SK-N-SH (cell line): ENCODE results near the gene CCDC14. TPM values are rescaled to one million over a fixed set of nuclear protein-coding genes. Genes with fewer than 3 reads are reported as not detected.

ENCODE experiments used
- CTCF ChIA-PET: fragments of 300-600, 350-600 bp; formaldehyde crosslinking; extraction: SDS; loops from one replicate; lab custom pipeline; 2021; lab: Yijun Ruan, JAX
- POLR2A ChIA-PET: fragments of 350-600 bp; sonication (Branson Sonifier 250); formaldehyde crosslinking; extraction: SDS; loops from one replicate; lab custom pipeline; 2020; ENCODE audit warnings: antibody characterized with exemption, inconsistent platforms; lab: Yijun Ruan, JAX
- DNase-seq: peaks from one replicate; pipeline ENCODE4 v3.0.0; 2012
- H2AFZ ChIP-seq: fragments of 200-600 bp; sonication (generic); 2 replicates; pipeline ENCODE4 v1.8.1; 2016; ENCODE audit warnings: antibody characterized with exemption, mild to moderate bottlenecking, low read depth
- H3F3A ChIP-seq: fragments of 200-600 bp; sonication (generic); replicated peaks from 2 replicates; pipeline ENCODE3; 2016; ENCODE audit warnings: antibody characterized with exemption, mild to moderate bottlenecking; ENCODE audit not compliant: insufficient read depth
- H3K27ac ChIP-seq, 2 experiments: fragments of 200-500 bp in 1 of 2; fragments of 200-600 bp in 1 of 2; sonication (Bioruptor generic) in 1 of 2; sonication (generic), shearing (Covaris generic) in 1 of 2; 2 replicates each; pipeline versions ENCODE4 v1.5.1 to v1.6.1; 2014 to 2016; ENCODE audit warnings: low read depth in 2 of 2, inconsistent platforms in 1 of 2, low read length in 1 of 2, mild to moderate bottlenecking in 1 of 2, mixed read lengths in 1 of 2
- H3K27me3 ChIP-seq: fragments of 200-600 bp; sonication (generic), shearing (Covaris generic); 2 replicates; pipeline ENCODE4 v1.6.1; 2016; ENCODE audit warnings: mixed run types; ENCODE audit not compliant: insufficient read depth
- H3K36me3 ChIP-seq, 2 experiments: fragments of 200-500 bp in 1 of 2; fragments of 200-600 bp in 1 of 2; sonication (Bioruptor generic) in 1 of 2; sonication (generic) in 1 of 2; replicated peaks in 1 of 2; 2 replicates each; pipeline versions ENCODE3 to v1.5.1; 2014 to 2016; ENCODE audit warnings: low read length in 1 of 2, mild to moderate bottlenecking in 1 of 2; ENCODE audit not compliant: insufficient read depth in 2 of 2, control insufficient read depth in 1 of 2
- H3K4me1 ChIP-seq, 2 experiments: fragments of 200-500 bp in 1 of 2; fragments of 200-600 bp in 1 of 2; sonication (Bioruptor generic) in 1 of 2; sonication (generic), shearing (Covaris generic) in 1 of 2; 2 replicates each; pipeline versions ENCODE4 v1.5.1 to v1.6.1; 2014 to 2016; ENCODE audit warnings: low read depth in 1 of 2, low read length in 1 of 2, mixed run types in 1 of 2; ENCODE audit not compliant: insufficient read depth in 2 of 2, control insufficient read depth in 1 of 2
- H3K4me2 ChIP-seq: fragments of 200-600 bp; sonication (generic), shearing (Covaris generic); 2 replicates; pipeline ENCODE4 v1.6.1; 2017; ENCODE audit warnings: mixed run types
- H3K4me3 ChIP-seq, 2 experiments: fragments of 200-500 bp in 1 of 2; fragments of 200-600 bp in 1 of 2; sonication (Bioruptor generic) in 1 of 2; sonication (generic), shearing (Covaris generic) in 1 of 2; 2 replicates each; pipeline versions ENCODE4 v1.5.1 to v1.8.1; 2014 to 2016; ENCODE audit warnings: low read depth in 2 of 2, inconsistent platforms in 1 of 2, low read length in 1 of 2, mild to moderate bottlenecking in 1 of 2, mixed read lengths in 1 of 2, moderate library complexity in 1 of 2
- H3K79me2 ChIP-seq: fragments of 200-600 bp; sonication (generic); 2 replicates; pipeline ENCODE4 v1.8.1; 2017; ENCODE audit warnings: mild to moderate bottlenecking; ENCODE audit not compliant: insufficient read depth
- H3K9ac ChIP-seq: fragments of 200-600 bp; sonication (generic); 2 replicates; pipeline ENCODE4 v1.6.1; 2017; ENCODE audit warnings: mixed run types
- H3K9me2 ChIP-seq: fragments of 200-600 bp; sonication (generic); 2 replicates; pipeline ENCODE4 v1.6.1; 2017; ENCODE audit warnings: mixed run types
- H3K9me3 ChIP-seq: fragments of 200-600 bp; sonication (generic); 2 replicates; pipeline ENCODE4 v1.6.1; 2017; ENCODE audit warnings: mixed run types, mild to moderate bottlenecking, moderate library complexity
- H4K20me1 ChIP-seq: fragments of 200-600 bp; sonication (generic); 2 replicates; pipeline ENCODE4 v1.6.1; 2017; ENCODE audit warnings: mild to moderate bottlenecking, mixed run types; ENCODE audit not compliant: insufficient read depth
- CHD2 ChIP-seq: fragments of 150-350 bp; IDR thresholded peaks from 2 replicates; pipeline ENCODE4 v1.6.1; 2018; ENCODE audit warnings: low read length; ENCODE audit not compliant: partially characterized antibody
- FOSL2 ChIP-seq: IDR thresholded peaks from 2 replicates; pipeline ENCODE4 v1.4.0; 2012; ENCODE audit warnings: low read depth, mild to moderate bottlenecking, moderate library complexity, borderline replicate concordance
- FOXJ3 ChIP-seq: sonication (generic); formaldehyde crosslinking; IDR thresholded peaks from 2 replicates; pipeline ENCODE4 v1.5.1; 2020; ENCODE audit warnings: mild to moderate bottlenecking, missing genetic modification reagents
- MEF2A ChIP-seq: IDR thresholded peaks from 2 replicates; pipeline ENCODE4 v1.4.0; 2012; ENCODE audit warnings: low read depth, borderline replicate concordance
- RFX5 ChIP-seq: IDR thresholded peaks from 2 replicates; pipeline ENCODE4 v1.6.1; 2012; ENCODE audit warnings: mild to moderate bottlenecking, improper control_type of control experiment, low read length
- RXRA ChIP-seq: IDR thresholded peaks from 2 replicates; pipeline ENCODE4 v1.4.0; 2012; ENCODE audit warnings: low read depth, mild to moderate bottlenecking, borderline replicate concordance
- SIN3A ChIP-seq: IDR thresholded peaks from 2 replicates; pipeline ENCODE4 v1.6.1; 2012; ENCODE audit warnings: low read depth, mild to moderate bottlenecking, low read length, moderate library complexity, borderline replicate concordance
- SMC3 ChIP-seq: IDR thresholded peaks from 2 replicates; pipeline ENCODE4 v1.6.1; 2012; ENCODE audit warnings: low read depth, low read length, improper control_type of control experiment
- TCF12 ChIP-seq: IDR thresholded peaks from 2 replicates; pipeline ENCODE4 v1.4.0; 2012
- YY1 ChIP-seq: IDR thresholded peaks from 2 replicates; pipeline ENCODE4 v1.4.0; 2012; ENCODE audit warnings: low read depth, mild to moderate bottlenecking
- WGBS: methylation state at CpG from one replicate; pipeline ENCODE4 v1.1.6; 2017; ENCODE audit warnings: low lambda C conversion rate; 5-methylcytosine and 5-hydroxymethylcytosine counted together
- polyA plus RNA-seq, 3 experiments: library from polyadenylated mRNA; depleted of rRNA; stranded (reverse); fragments of >200 nt; gene quantifications; 2 replicates each; pipeline ENCODE4 v1.2.3, GENCODE V29; 2012
- TF ChIP-seq, protein P1 (sequence below): fragments of 200-600 bp; sonication (generic); IDR thresholded peaks from 2 replicates; pipeline ENCODE4 v1.6.1; 2017; ENCODE audit warnings: antibody characterized with exemption, mild to moderate bottlenecking, moderate library complexity
- TF ChIP-seq, protein P2 (sequence below): IDR thresholded peaks from 2 replicates; pipeline ENCODE4 v1.4.0; 2012; ENCODE audit warnings: low read depth
- TF ChIP-seq, protein P3 (sequence below): IDR thresholded peaks from 2 replicates; pipeline ENCODE4; 2012
- TF ChIP-seq, protein P4 (sequence below): IDR thresholded peaks from 2 replicates; pipeline ENCODE4 v1.4.0; 2012; ENCODE audit warnings: low read depth, borderline replicate concordance

The CCDC14 gene
- polyA plus RNA-seq, 1 of the 3 experiments (the other 2 are of a cell fraction) = 147 TPM

DNA sequence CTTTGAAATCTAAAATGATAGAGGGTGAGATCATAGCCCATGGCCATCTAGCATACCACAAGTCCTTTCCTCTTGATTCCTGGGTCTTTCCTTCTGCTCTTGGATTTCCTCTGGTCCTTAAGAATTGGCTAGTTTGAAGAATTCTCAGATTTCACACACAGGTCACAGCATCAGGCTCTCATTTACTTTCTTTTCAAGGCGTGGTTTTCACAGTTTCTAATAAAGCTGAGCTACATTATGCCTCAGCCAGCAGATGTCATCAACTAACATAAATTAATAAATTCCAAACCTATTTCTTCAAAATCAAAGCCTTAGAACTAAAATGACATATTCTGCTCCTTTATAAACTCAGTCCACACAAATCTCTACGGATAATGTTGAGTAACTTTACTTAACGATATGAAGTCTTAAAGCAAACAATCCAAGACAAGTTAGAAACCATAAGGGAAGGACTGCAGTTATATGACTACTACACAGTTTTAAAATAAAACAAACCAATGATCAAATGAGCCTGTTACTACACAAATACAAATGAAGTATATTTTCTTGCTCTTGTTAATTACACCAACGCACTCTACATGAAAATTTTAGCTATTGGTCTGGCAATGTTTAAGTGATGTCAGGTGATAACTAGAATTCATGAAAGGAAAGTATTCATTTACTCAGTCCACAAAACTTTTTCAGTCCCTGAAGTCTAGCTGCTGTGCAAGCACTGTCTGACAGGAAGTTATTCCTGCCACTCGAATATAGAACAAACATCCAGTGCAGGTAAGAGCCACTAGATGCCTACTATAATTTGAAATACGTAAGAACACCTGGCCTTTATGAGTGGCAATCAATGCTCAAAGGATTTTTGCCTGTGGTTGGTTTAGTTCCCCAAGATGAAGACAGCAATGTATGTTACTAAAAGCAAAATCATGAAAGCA lies 9.2 kb downstream of the CCDC14 start:
- Histone ChIP-seq H3F3A (peaks cover 11% of the 10 kb centered on the region), H3K9me2 (no peaks in the 10 kb centered on the region), H3K36me3 (peaks cover 84 to 97% of the 10 kb centered on the region in 2 experiments), H2AFZ (no peak overlapping the region), H3K4me1 (no peaks in the 10 kb centered on the region; a peak in 1 of 4 replicates), H3K27me3 (no peaks in the 10 kb centered on the region), H3K9ac (no peak overlapping the region), H3K9me3 (no peaks in the 10 kb centered on the region), H4K20me1 (no peaks in the 10 kb centered on the region), H3K4me2 (no peak overlapping the region), H3K79me2 (peaks cover 20% of the 10 kb centered on the region), H3K4me3 (no peak overlapping the region), H3K27ac (no peak overlapping the region)
- DNase-seq = no peak
- WGBS = 90% methylated on average over 6 of the region's 6 CpGs
- ChIA-PET CTCF (interaction anchor here (1.0 to 1.1 kb wide), 2 partner anchors 32 to 609 kb away, joined by 3 read pairs; no protein-coding TSS in a partner anchor), POLR2A (no interaction called here)
- TF ChIP-seq RXRA (no peak), SMC3 (no peak), YY1 (no peak)
- TF ChIP-seq, protein P1, sequence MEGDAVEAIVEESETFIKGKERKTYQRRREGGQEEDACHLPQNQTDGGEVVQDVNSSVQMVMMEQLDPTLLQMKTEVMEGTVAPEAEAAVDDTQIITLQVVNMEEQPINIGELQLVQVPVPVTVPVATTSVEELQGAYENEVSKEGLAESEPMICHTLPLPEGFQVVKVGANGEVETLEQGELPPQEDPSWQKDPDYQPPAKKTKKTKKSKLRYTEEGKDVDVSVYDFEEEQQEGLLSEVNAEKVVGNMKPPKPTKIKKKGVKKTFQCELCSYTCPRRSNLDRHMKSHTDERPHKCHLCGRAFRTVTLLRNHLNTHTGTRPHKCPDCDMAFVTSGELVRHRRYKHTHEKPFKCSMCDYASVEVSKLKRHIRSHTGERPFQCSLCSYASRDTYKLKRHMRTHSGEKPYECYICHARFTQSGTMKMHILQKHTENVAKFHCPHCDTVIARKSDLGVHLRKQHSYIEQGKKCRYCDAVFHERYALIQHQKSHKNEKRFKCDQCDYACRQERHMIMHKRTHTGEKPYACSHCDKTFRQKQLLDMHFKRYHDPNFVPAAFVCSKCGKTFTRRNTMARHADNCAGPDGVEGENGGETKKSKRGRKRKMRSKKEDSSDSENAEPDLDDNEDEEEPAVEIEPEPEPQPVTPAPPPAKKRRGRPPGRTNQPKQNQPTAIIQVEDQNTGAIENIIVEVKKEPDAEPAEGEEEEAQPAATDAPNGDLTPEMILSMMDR = no peak

DNA sequence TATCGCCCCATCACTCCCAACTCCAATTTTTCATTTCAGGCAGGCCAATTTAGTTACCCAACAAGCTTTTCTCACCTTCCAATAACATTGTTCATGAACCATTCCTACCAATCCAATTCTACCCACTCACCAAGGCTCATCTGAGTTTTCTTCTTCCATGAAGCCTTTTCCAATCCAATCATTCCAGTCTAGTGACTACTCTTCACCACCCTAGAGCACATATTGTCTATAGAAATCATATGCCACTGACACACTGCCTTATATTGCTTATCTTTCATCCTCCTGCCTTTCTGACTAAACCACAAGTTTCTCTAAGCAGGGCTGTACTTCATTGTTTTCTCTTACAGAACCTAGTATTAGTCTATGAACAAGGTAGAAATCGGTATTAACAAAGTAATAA lies 11.4 kb downstream of the CCDC14 start:
- CTCF ChIA-PET = no interaction called here
- no peak overlapping the region for H3K4me2 ChIP-seq
- DNase-seq = no peak

More for the DNA sequence above, 11.4 kb downstream of the CCDC14 start:
- Histone ChIP-seq H3K9ac (no peak overlapping the region), H2AFZ (no peak overlapping the region)
- TF ChIP-seq SMC3 (no peak), TCF12 (peak; percentile 10; the same call in 1 of the 2 replicates), SIN3A (no peak), RFX5 (no peak), MEF2A (no peak), CHD2 (no peak), FOSL2 (peak; percentile 26; the same call in 1 of the 2 replicates), FOXJ3 (no peak)
- TF ChIP-seq, protein P2, sequence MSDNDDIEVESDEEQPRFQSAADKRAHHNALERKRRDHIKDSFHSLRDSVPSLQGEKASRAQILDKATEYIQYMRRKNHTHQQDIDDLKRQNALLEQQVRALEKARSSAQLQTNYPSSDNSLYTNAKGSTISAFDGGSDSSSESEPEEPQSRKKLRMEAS = no peak
- TF ChIP-seq, protein P3, sequence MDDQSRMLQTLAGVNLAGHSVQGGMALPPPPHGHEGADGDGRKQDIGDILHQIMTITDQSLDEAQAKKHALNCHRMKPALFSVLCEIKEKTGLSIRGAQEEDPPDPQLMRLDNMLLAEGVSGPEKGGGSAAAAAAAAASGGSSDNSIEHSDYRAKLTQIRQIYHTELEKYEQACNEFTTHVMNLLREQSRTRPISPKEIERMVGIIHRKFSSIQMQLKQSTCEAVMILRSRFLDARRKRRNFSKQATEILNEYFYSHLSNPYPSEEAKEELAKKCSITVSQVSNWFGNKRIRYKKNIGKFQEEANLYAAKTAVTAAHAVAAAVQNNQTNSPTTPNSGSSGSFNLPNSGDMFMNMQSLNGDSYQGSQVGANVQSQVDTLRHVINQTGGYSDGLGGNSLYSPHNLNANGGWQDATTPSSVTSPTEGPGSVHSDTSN = no peak
- TF ChIP-seq, protein P4, sequence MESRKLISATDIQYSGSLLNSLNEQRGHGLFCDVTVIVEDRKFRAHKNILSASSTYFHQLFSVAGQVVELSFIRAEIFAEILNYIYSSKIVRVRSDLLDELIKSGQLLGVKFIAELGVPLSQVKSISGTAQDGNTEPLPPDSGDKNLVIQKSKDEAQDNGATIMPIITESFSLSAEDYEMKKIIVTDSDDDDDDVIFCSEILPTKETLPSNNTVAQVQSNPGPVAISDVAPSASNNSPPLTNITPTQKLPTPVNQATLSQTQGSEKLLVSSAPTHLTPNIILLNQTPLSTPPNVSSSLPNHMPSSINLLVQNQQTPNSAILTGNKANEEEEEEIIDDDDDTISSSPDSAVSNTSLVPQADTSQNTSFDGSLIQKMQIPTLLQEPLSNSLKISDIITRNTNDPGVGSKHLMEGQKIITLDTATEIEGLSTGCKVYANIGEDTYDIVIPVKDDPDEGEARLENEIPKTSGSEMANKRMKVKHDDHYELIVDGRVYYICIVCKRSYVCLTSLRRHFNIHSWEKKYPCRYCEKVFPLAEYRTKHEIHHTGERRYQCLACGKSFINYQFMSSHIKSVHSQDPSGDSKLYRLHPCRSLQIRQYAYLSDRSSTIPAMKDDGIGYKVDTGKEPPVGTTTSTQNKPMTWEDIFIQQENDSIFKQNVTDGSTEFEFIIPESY = no peak
- TF ChIP-seq, all 33 proteins: peak for 2
- Histone ChIP-seq H3K4me3 (no peak overlapping the region), H3K9me3 (no peaks in the 10 kb centered on the region), H3K27me3 (no peaks in the 10 kb centered on the region), H3K27ac (peak overlapping the region in 1 of 2 experiments; percentile 24; a peak in 2 of 4 replicates), H3F3A (peaks cover 16% of the 10 kb centered on the region), H3K9me2 (no peaks in the 10 kb centered on the region), H4K20me1 (no peaks in the 10 kb centered on the region), H3K36me3 (peaks cover 82 to 96% of the 10 kb centered on the region in 2 experiments), H3K4me1 (no peaks in the 10 kb centered on the region), H3K79me2 (peaks cover 14% of the 10 kb centered on the region; the same call in 1 of the 2 replicates)
- POLR2A ChIA-PET = no interaction called here
- 98% methylated on average over 2 of the region's 2 CpGs for WGBS
